GM11168 (cell line): Measurements from ENCODE around the gene AKR1C8.
"Not testable (repeated sequence)": the region's sequence is repeated elsewhere in the genome, so short reads cannot be mapped to it uniquely, and the experiment has no call there.

Experiments
- in situ Hi-C: fragments of 300-500 bp; cut with MboI; formaldehyde crosslinking; loops from one replicate; pipeline ENCODE4 v1.12.0; 2022; ENCODE audit warnings: low sequenced_read_pairs; ENCODE audit not compliant: unreplicated experiment

AKR1C8 gene

DNA sequence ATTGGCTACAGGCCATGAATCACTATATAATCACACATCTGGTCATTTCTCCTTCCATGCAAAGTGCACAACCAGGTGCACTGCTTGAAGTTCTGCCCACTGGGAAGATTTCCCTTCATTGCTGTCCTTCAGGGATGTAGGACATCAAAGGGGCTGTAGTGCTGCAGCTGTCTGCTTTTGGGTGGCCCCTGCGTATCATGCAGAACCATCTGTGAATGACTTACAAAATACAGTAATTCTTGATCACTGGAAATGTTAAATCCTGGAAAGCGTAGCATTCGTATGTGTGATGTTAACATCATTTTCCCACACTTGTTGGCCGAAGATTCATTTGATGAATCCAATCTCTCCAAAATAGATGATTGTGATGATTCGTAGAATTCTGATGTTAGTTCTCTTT is 68.3 kb downstream of the AKR1C8 start:
- in situ Hi-C loops: no loop called here

DNA sequence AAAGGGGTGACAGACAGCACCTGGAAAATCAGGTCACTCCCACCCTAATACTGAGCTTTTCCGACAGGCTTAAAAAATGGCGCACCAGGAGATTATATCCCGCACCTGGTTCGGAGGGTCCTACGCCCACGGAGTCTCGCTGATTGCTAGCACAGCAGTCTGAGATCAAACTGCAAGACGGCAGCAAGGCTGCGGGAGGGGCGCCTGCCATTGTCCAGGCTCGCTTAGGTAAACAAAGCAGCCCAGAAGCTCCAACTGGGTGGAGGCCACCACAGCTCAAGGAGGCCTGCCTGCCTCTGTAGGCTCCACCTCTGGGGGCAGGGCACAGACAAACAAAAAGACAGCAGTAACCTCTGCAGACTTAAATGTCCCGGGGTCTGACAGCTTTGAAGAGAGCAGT is 75.1 kb downstream of the AKR1C8 start:
- in situ Hi-C loops: not testable (repeated sequence)

DNA sequence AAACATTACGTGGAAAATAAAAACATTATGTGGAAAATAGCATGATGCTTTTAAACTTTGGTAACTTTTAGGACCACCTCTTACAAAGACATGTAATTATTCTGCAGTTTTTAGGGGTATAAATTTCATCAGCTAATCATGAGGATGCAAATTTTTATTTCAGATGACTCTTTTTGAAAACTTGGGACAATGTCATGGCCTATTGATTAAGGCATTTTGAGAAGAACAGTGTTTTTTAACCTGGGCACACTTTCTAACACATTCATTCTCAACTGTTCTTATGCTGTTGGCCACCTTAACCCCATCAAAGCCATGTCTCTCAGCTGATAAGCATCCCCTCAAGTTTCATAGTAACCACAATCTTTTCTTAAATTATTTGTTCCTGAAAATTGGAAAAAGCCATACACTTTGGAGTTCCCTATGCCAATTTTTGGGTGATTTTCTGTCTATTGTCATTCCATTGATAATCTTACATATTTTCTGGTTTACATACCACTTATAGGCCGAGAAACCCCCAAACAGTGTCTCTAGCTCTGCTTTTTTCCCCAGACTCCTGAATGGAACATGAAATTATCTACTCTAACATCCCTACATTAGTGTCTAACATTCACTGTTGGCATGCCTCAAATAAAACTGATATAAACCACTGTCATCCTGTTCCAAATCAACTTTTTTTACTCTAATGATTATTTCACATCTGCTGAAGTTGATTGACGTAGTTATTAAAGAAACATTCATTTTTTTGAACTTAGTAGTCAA is 76.1 kb downstream of the AKR1C8 start:
- in situ Hi-C loops: no loop called here

DNA sequence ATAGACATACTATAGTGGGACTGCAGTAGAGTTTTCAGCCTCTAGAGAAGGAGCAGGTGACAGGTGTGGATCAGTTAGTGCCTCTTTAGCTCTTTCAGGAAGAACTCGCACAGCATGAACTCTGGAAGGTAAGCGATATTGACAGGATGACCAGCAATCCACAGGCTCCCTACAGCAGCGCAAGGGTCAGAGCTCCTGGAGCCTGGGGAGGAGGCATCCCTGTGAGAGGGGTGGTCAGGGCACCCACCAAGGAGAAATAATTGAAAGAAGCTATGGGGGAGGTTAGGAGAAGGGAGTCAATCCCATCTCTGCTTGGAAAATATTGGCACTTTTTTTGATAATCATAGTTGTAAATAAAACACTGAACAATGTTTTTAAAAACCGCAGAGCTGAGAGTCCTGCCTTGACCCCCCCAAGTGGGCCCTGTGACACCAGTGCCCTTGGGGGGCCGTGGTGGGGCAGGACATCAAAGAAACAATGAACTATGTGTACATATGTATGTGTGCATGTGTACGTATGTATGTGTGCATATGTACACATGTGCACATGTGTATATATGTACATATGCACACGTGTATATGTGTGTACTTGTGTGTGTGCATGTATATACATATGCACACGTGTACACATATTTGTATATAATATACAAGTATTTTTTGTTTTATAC is 77.0 kb downstream of the AKR1C8 start:
- in situ Hi-C loops: no loop called here

DNA sequence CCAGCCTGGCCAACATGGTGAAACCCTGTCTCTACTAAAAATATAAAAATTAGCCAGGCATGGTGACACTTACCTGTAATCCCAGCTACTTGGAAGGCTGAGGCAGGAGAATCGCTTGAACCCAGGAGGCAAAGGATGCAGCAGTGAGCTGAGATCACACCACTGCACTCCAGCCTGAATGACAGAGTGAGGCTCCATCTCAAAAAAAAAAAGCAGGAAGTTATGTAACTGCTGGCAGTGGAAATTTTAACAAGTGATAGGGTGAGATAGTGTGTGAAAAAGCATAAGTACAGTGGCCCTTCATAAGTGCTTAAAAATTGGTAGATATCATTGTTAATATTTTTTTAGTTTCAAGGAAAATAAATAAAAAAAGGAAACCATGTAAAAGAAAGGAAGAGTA is 78.4 kb downstream of the AKR1C8 start:
- in situ Hi-C loops: no loop called here

DNA sequence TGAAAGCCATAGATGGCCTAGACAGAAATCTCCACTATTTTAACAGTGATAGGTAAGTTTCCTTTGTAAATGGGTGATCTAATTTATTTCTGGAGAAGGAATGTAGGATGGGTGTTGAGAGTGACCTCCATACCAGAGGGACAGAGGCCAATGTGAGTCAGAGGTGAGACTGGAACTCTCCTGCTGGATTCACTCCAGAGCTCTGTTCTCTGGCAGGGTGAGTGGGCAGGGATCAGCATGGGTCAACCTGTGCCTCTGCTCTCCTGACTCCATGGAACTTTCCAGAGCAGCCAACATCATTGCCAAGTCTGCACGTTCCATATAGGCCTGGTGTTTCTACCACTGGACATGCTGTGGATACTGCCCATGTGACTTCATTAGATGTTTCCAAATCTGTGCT is 79.3 kb downstream of the AKR1C8 start:
- in situ Hi-C loops: no loop called here
